WTC11 (cell line): ENCODE data around the gene ATP9B. TPM values are rescaled to one million over a fixed set of nuclear protein-coding genes. Genes with fewer than 3 reads are reported as not detected.

Source experiments
- ATAC-seq: fragments of 200-7000 bp; cut with Tn5 transposase; 2 replicates; pipeline ENCODE4 v1.10.0; 2021; ENCODE audit warnings: mild to moderate bottlenecking, moderate library complexity
- CTCF ChIA-PET: fragments of 300-600 bp; sonication (Branson Sonifier 250); formaldehyde crosslinking; loops from one replicate; lab custom pipeline; 2021; ENCODE audit warnings: antibody characterized with exemption; lab: Charles Lee
- POLR2A ChIA-PET: fragments of 350-600 bp; sonication (Branson Sonifier 250); formaldehyde crosslinking; loops from one replicate; lab custom pipeline; 2021; ENCODE audit warnings: antibody characterized with exemption; lab: Charles Lee
- DNase-seq: peaks from one replicate; pipeline ENCODE4 v3.0.0; 2021; ENCODE audit warnings: low spot score
- H3K27ac Mint-ChIP-seq: 2 replicates; pipeline ENCODE4 v1.8.0; 2021; ENCODE audit warnings: mixed read lengths
- H3K27me3 Mint-ChIP-seq: 2 replicates; pipeline ENCODE4 v1.8.0; 2021; ENCODE audit warnings: low read depth, mild to moderate bottlenecking, moderate library complexity, mixed read lengths
- H3K36me3 Mint-ChIP-seq: 2 replicates; pipeline ENCODE4 v1.8.0; 2021; ENCODE audit warnings: mixed read lengths
- H3K4me1 Mint-ChIP-seq: 2 replicates; pipeline ENCODE4 v1.8.0; 2022; ENCODE audit warnings: mixed read lengths
- H3K4me3 Mint-ChIP-seq: 2 replicates; pipeline ENCODE4 v1.8.0; 2021; ENCODE audit warnings: mild to moderate bottlenecking, moderate library complexity, mixed read lengths
- H3K9me3 Mint-ChIP-seq: 2 replicates; pipeline ENCODE4 v1.8.0; 2021; ENCODE audit warnings: mixed read lengths
- ARID4B ChIP-seq: sonication (generic); formaldehyde crosslinking; IDR thresholded peaks from 2 replicates; pipeline ENCODE4 v1.8.0; 2023; ENCODE audit warnings: missing genetic modification reagents, mild to moderate bottlenecking, borderline replicate concordance
- ATF1 ChIP-seq: sonication (generic); formaldehyde crosslinking; IDR thresholded peaks from 2 replicates; pipeline ENCODE4 v1.8.1; 2023; ENCODE audit warnings: mild to moderate bottlenecking, moderate library complexity, missing genetic modification reagents
- ATF2 ChIP-seq: sonication (generic); formaldehyde crosslinking; IDR thresholded peaks from 2 replicates; pipeline ENCODE4 v1.8.1; 2022; ENCODE audit warnings: low read depth, missing genetic modification reagents, borderline replicate concordance
- ELF4 ChIP-seq: sonication (generic); formaldehyde crosslinking; IDR thresholded peaks from 2 replicates; pipeline ENCODE4 v1.8.1; 2022; ENCODE audit warnings: low read depth, mild to moderate bottlenecking, moderate library complexity, missing genetic modification reagents
- FOXJ3 ChIP-seq: sonication (generic); formaldehyde crosslinking; IDR thresholded peaks from 2 replicates; pipeline ENCODE4 v1.9.0; 2021; ENCODE audit warnings: missing genetic modification reagents, mild to moderate bottlenecking, borderline replicate concordance
- FOXP4 ChIP-seq: sonication (generic); formaldehyde crosslinking; IDR thresholded peaks from 2 replicates; pipeline ENCODE4 v1.8.0; 2022; ENCODE audit warnings: mild to moderate bottlenecking, missing genetic modification reagents
- HMGA2 ChIP-seq: fragments of 250-450 bp; sonication (Bioruptor Pico); IDR thresholded peaks from 2 replicates; pipeline ENCODE4 v1.4.0; 2021; ENCODE audit warnings: mild to moderate bottlenecking, moderate library complexity
- JAZF1 ChIP-seq: fragments of 250-450 bp; sonication (Bioruptor Pico); IDR thresholded peaks from 2 replicates; pipeline ENCODE4 v1.9.0; 2021; ENCODE audit warnings: moderate library complexity, mild to moderate bottlenecking, inconsistent platforms
- KAT7 ChIP-seq: sonication (generic); formaldehyde crosslinking; IDR thresholded peaks from 2 replicates; pipeline ENCODE4 v1.8.1; 2023; ENCODE audit warnings: missing genetic modification reagents, mild to moderate bottlenecking, borderline replicate concordance
- MAX ChIP-seq: sonication (generic); formaldehyde crosslinking; IDR thresholded peaks from 2 replicates; pipeline ENCODE4 v1.8.0; 2022; ENCODE audit warnings: mild to moderate bottlenecking, missing genetic modification reagents
- MYBL2 ChIP-seq: sonication (generic); formaldehyde crosslinking; IDR thresholded peaks from 2 replicates; pipeline ENCODE4 v1.8.1; 2023; ENCODE audit warnings: mild to moderate bottlenecking, moderate library complexity, missing genetic modification reagents
- NR1H2 ChIP-seq: sonication (generic); formaldehyde crosslinking; IDR thresholded peaks from 2 replicates; pipeline ENCODE4 v1.9.0; 2021; ENCODE audit warnings: mild to moderate bottlenecking, moderate library complexity, missing genetic modification reagents
- NR3C1 ChIP-seq: sonication (generic); formaldehyde crosslinking; conservative IDR thresholded peaks from 2 replicates; pipeline ENCODE4 v1.8.1; 2023; ENCODE audit warnings: low read depth, mild to moderate bottlenecking, missing genetic modification reagents
- OVOL2 ChIP-seq: fragments of 250-450 bp; sonication (Bioruptor Pico); IDR thresholded peaks from 2 replicates; pipeline ENCODE4 v1.9.0; 2021; ENCODE audit warnings: mild to moderate bottlenecking, borderline replicate concordance
- PRRX2 ChIP-seq: fragments of 250-450 bp; sonication (Bioruptor Pico); IDR thresholded peaks from 2 replicates; pipeline ENCODE4 v1.8.0; 2021; ENCODE audit warnings: mild to moderate bottlenecking
- RORB ChIP-seq: fragments of 250-450 bp; sonication (Bioruptor Pico); IDR thresholded peaks from 2 replicates; pipeline ENCODE4 v1.9.0; 2021; ENCODE audit warnings: mild to moderate bottlenecking
- SOX15 ChIP-seq: fragments of 250-450 bp; sonication (Bioruptor Pico); IDR thresholded peaks from 2 replicates; pipeline ENCODE4 v1.9.0; 2021; ENCODE audit warnings: mild to moderate bottlenecking
- TEAD4 ChIP-seq: sonication (generic); formaldehyde crosslinking; IDR thresholded peaks from 2 replicates; pipeline ENCODE4 v1.8.0; 2022; ENCODE audit warnings: mild to moderate bottlenecking, missing genetic modification reagents
- USF1 ChIP-seq: sonication (generic); formaldehyde crosslinking; IDR thresholded peaks from 2 replicates; pipeline ENCODE4 v1.8.0; 2022; ENCODE audit warnings: mild to moderate bottlenecking, missing genetic modification reagents
- USF2 ChIP-seq: sonication (generic); formaldehyde crosslinking; IDR thresholded peaks from 2 replicates; pipeline ENCODE4 v1.8.1; 2023; ENCODE audit warnings: mild to moderate bottlenecking, missing genetic modification reagents, moderate library complexity
- ZBTB43 ChIP-seq: sonication (generic); formaldehyde crosslinking; IDR thresholded peaks from 2 replicates; pipeline ENCODE4 v1.8.1; 2023; ENCODE audit warnings: mild to moderate bottlenecking, missing genetic modification reagents
- ZMAT4 ChIP-seq: fragments of 250-450 bp; sonication (Bioruptor Pico); IDR thresholded peaks from 2 replicates; pipeline ENCODE4 v1.9.0; 2021; ENCODE audit warnings: mild to moderate bottlenecking
- ZNF396 ChIP-seq: fragments of 250-450 bp; sonication (Bioruptor Pico); IDR thresholded peaks from 2 replicates; pipeline ENCODE4 v1.8.0; 2021; ENCODE audit warnings: mild to moderate bottlenecking, moderate library complexity, borderline replicate concordance
- ZNF425 ChIP-seq: fragments of 250-450 bp; sonication (Bioruptor Pico); conservative IDR thresholded peaks from 2 replicates; pipeline ENCODE4 v1.9.0; 2021; ENCODE audit warnings: mild to moderate bottlenecking
- total RNA-seq: library from RNA; stranded (reverse); gene quantifications from 3 replicates; pipeline ENCODE4 v1.2.3, GENCODE V29; 2021

The ATP9B gene
- total RNA-seq, 1 experiment from 2014 or later, result 19.0 TPM

GRCh38 chr18:79058007-79058406 lies 11.2 kb upstream of the ATP9B start (continued):
- TF ChIP-seq ATF2 (CRISPR knock-in tag) (no peak), ZMAT4 (CRISPR knock-in tag) (no peak), MAX (no peak), PRRX2 (CRISPR knock-in tag) (no peak), JAZF1 (no peak), FOXJ3 (no peak), MYBL2 (CRISPR knock-in tag) (no peak)

GRCh38 chr18:79062806-79063205 lies 6.4 kb upstream of the ATP9B start:
- no peak; the same call in 1 of the 2 replicates for ATAC-seq

More at GRCh38 chr18:79062806-79063205, 6.4 kb upstream of the ATP9B start:
- peaks cover 22% of the 10 kb centered on the region for H3K36me3 Mint-ChIP-seq
- ChIA-PET CTCF (no interaction called here), POLR2A (no interaction called here)
- peaks cover 7% of the 10 kb centered on the region for H3K4me1 Mint-ChIP-seq
- no peak overlapping the region for H3K27ac Mint-ChIP-seq
- H3K9me3 Mint-ChIP-seq, result peaks cover 32% of the 10 kb centered on the region
- no peak for TF ChIP-seq HMGA2
- TF ChIP-seq TEAD4 (CRISPR knock-in tag), result no peak
- TF ChIP-seq OVOL2, result no peak
- no peak for TF ChIP-seq KAT7 (CRISPR knock-in tag)
- TF ChIP-seq ZBTB43 (CRISPR knock-in tag), result no peak
- no peak for TF ChIP-seq ARID4B (CRISPR knock-in tag)
- no peak for TF ChIP-seq FOXP4 (CRISPR knock-in tag)
- no peak for TF ChIP-seq ZNF396
- no peak for TF ChIP-seq ATF1 (CRISPR knock-in tag)
- TF ChIP-seq SOX15, result no peak
- no peak for TF ChIP-seq USF2 (CRISPR knock-in tag)
- TF ChIP-seq ELF4 (CRISPR knock-in tag), result no peak
- no peak for TF ChIP-seq USF1
- TF ChIP-seq ZNF425, result no peak
- TF ChIP-seq NR1H2, result no peak
- TF ChIP-seq NR3C1, result no peak
- no peak for TF ChIP-seq RORB (CRISPR knock-in tag)
- H3K4me3 Mint-ChIP-seq, result no peak overlapping the region
- no peak for DNase-seq
- H3K27me3 Mint-ChIP-seq, result peaks cover 27% of the 10 kb centered on the region
